Pancreas (tissue), 10 donors: Measurements from ENCODE around the gene RAB5IF. TPM values are rescaled to one million over a fixed set of nuclear protein-coding genes. Genes with fewer than 3 reads are reported as not detected.

Experiments
- ATAC-seq, 4 donors: fragments of 200-7000 bp; cut with Tn5 transposase; one replicate each; pipeline versions ENCODE4 v1.8.0 to v1.9.1; 2020; ENCODE audit warnings: mild to moderate bottlenecking in 4 of 4, moderate library complexity in 4 of 4
- DNase-seq, 6 donors: peaks; one replicate each; pipeline ENCODE4 v3.0.0-alpha.2; 2020
- FAIRE-seq: peaks from 2 replicates; lab custom pipeline; 2012; peaks lifted over from hg19 to GRCh38; lab: Jason Lieb, UNC
- H3K27ac ChIP-seq, 4 donors: fragments of 200-600 bp; sonication (generic); 1 replicate in 3 of 4; 2 replicates in 1 of 4; pipeline versions ENCODE4 v1.5.0 to v1.8.0; 2020
- H3K27me3 ChIP-seq, 4 donors: fragments of 200-600 bp; one replicate each; pipeline ENCODE4 v1.8.0; 2021
- H3K36me3 ChIP-seq, 3 donors: fragments of 200-600 bp; sonication (generic) in 1 of 3; one replicate each; pipeline versions ENCODE4 v1.5.0 to v1.8.0; 2020 to 2021
- H3K4me1 ChIP-seq, 3 donors: fragments of 200-600 bp; one replicate each; pipeline ENCODE4 v1.8.0; 2021
- H3K4me3 ChIP-seq, 4 donors: fragments of 200-600 bp; sonication (generic) in 2 of 4; one replicate each; pipeline versions ENCODE4 v1.5.0 to v1.8.0; 2020 to 2021
- H3K9me3 ChIP-seq, 4 donors: fragments of 200-600 bp; one replicate each; pipeline ENCODE4 v1.8.0; 2021
- WGBS, 2 donors: extraction: QIAGEN DNeasy Blood & Tissue Kit; methylation state at CpG; one replicate each; pipeline ENCODE4 v1.1.7; 2013; 5-methylcytosine and 5-hydroxymethylcytosine counted together
- intact Hi-C, 3 donors: fragments of 100-400 bp; cut with DNase I; formaldehyde crosslinking; loops; one replicate each; pipeline versions ENCODE4 v1.11.1 to v1.14.2; 2022
- polyA plus RNA-seq, 2 donors: library from polyadenylated mRNA; stranded (reverse); fragments of 200-250 nt; gene quantifications; one replicate each; pipeline ENCODE4 v1.2.3, GENCODE V29; 2013
- total RNA-seq, 6 donors: library from RNA; stranded (reverse); fragmentation: NEBNext Ultra II Directional in 4 of 6; extraction: Animal tissue kit (Norgen Biotek cat#: 25700) in 4 of 6; gene quantifications; one replicate each; pipeline versions ENCODE4 v1.2.1 to v1.2.4, GENCODE V29; 2021 to 2023
- TF ChIP-seq, protein P1 (sequence below), 4 donors: fragments of 200-600 bp; sonication (generic) in 3 of 4; IDR thresholded peaks; one replicate each; pipeline versions ENCODE4 v1.5.0 to v1.8.0; 2021; ENCODE audit warnings: antibody characterized with exemption in 4 of 4
- donor health status: healthy with polysubstance abuse.
- donor health status: DM: no; HTN: no; CAD: no; lungs with moderate emphysema.
- donor health status: DM: no; HTN: no; CAD: no.
- donor health status: control.
- donor health status: control.
- donor health status: Bipolar disorder and iron deficiency.
- donor health status: DM: yes; HTN: yes; CAD: no.
- donor health status: DM: no; HTN: no; CAD: no.
- donor health status: DM: no; HTN: no; CAD: no.
- donor health status: DM: yes; HTN: yes; CAD: no.

RAB5IF gene
- total and polyA plus RNA-seq, 8 donors, result 22.2 to 45.1 (median 30.0) TPM

GRCh38 chr20:36624944-36625324 is 19.4 kb downstream of the RAB5IF start:
- H3K9me3 ChIP-seq, result no peaks in the 10 kb centered on the region
- WGBS, 2 donors, result 87 to 92% methylated on average over 2 of the region's 2 CpGs
- no peak overlapping the region for H3K27ac ChIP-seq
- TF ChIP-seq, protein P1, sequence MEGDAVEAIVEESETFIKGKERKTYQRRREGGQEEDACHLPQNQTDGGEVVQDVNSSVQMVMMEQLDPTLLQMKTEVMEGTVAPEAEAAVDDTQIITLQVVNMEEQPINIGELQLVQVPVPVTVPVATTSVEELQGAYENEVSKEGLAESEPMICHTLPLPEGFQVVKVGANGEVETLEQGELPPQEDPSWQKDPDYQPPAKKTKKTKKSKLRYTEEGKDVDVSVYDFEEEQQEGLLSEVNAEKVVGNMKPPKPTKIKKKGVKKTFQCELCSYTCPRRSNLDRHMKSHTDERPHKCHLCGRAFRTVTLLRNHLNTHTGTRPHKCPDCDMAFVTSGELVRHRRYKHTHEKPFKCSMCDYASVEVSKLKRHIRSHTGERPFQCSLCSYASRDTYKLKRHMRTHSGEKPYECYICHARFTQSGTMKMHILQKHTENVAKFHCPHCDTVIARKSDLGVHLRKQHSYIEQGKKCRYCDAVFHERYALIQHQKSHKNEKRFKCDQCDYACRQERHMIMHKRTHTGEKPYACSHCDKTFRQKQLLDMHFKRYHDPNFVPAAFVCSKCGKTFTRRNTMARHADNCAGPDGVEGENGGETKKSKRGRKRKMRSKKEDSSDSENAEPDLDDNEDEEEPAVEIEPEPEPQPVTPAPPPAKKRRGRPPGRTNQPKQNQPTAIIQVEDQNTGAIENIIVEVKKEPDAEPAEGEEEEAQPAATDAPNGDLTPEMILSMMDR (IDR thresholded peaks at IDR 0.05), result no peak
- no peaks in the 10 kb centered on the region for H3K27me3 ChIP-seq
- H3K36me3 ChIP-seq, result no peaks in the 10 kb centered on the region
- no peak for FAIRE-seq
- intact Hi-C loops, result no loop called here
- H3K4me3 ChIP-seq, result no peak overlapping the region
- H3K4me1 ChIP-seq, result no peaks in the 10 kb centered on the region
- ATAC-seq, result no peak
- no peak for DNase-seq

DNA sequence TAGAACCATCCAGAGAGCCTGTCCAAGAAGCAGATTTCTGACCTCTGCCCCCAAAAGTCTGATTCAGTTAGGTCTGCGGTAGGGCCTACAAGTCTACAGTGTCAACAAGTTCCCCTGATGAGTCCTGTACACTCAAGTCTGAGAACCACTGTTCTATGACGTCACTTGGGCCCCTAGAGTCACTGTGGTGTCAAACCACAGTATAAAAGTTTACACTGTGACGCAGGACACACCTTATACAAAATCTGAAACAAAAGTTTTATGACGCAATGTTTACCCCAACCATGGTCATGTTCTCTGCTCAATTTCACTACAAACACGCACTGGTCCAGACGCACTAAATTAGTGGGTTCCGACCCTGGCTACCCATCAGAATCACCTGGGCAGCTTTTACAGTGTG is 22.5 kb downstream of the RAB5IF start:
- Histone ChIP-seq H3K9me3 (no peaks in the 10 kb centered on the region), H3K36me3 (no peaks in the 10 kb centered on the region), H3K27me3 (no peaks in the 10 kb centered on the region), H3K4me3 (no peak overlapping the region), H3K4me1 (no peaks in the 10 kb centered on the region), H3K27ac (no peak overlapping the region)
- no peak for DNase-seq
- TF ChIP-seq, protein P1 (IDR thresholded peaks at IDR 0.05), result no peak
- FAIRE-seq, result no peak
- ATAC-seq, result no peak
- intact Hi-C loops, result no loop called here
- WGBS, 2 donors, result 88 to 93% methylated on average over 7 of the region's 7 CpGs

DNA sequence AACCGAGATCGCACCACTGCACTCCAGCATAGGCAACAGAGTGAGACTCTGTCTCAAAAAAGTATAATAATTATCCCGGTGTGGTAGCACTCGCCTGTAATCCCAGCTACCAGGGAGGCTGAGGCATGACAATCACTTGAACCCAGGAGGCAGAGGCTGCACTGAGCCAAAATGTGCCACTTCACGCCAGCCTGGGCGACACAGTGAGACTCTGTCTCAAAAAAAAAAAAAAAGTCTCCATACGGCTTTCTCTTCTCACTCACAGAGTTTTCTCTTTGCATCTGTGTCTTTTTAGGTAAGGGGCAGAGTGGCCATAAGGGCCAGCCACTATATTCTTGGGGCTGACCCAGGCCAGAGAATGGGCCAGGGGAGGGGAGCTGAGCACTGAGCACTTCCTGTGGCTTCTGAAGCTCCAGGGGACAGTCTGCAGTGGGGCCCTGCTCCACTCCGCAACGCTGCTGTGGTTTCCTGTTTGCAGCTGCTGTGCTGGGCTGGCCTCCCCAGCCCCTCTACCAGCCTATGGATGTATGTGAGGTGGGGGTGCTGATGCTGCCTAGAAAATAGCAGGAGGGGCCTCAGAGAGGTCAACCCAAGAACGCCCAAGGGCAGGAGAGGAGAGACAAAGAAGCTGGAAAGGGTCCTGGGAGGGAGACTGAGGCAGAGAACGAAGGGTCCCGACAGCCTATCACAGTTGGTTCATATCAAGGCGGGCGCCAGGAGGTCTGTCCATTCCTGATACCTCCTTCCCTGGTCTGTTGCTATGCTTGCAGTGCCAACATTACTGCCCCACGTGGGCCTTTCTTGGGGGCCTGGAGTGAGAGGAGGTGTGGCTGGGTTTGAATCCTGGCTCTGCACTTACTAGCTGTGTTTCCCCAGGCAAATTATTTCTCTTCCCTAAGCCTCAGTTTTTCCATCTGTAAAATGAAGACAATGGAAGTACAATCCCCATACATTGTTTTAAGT is 24.4 kb downstream of the RAB5IF start:
- intact Hi-C loops, result no loop called here
- TF ChIP-seq, protein P1 (IDR thresholded peaks at IDR 0.05), result no peak
- H3K9me3 ChIP-seq, result no peaks in the 10 kb centered on the region
- no peaks in the 10 kb centered on the region for H3K27me3 ChIP-seq
- DNase-seq (no peak), FAIRE-seq (no peak), ATAC-seq (no peak)
- WGBS, 2 donors, result 71 to 79% methylated on average over 15 of the region's 15 CpGs
- H3K4me1 ChIP-seq, result no peaks in the 10 kb centered on the region
- no peak overlapping the region for H3K27ac ChIP-seq
- H3K36me3 ChIP-seq, result no peaks in the 10 kb centered on the region
- no peak overlapping the region for H3K4me3 ChIP-seq

DNA sequence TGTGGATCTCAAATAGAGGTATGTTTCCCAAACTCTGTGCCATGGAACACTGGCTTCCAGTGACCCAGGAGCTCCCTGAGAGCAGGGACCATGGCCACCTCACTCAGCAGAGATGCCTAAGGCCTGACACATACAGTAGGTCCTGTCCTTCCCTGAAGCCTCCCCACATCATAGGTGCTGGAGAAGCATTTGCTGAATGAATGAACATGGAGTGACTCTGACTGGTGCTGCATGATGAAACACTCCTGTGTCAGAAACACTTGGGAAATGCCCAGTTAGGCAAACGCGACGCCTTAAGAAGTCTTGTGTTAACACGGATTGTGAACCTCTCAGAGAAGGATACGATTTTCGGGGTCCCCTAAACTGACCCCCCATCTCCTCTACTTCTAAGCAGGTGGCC is 26.1 kb downstream of the RAB5IF start:
- no peak for FAIRE-seq
- TF ChIP-seq, protein P1 (IDR thresholded peaks at IDR 0.05), result no peak
- whole genome bisulfite sequencing, 2 donors, result 78% methylated on average over 6 of the region's 6 CpGs

DNA sequence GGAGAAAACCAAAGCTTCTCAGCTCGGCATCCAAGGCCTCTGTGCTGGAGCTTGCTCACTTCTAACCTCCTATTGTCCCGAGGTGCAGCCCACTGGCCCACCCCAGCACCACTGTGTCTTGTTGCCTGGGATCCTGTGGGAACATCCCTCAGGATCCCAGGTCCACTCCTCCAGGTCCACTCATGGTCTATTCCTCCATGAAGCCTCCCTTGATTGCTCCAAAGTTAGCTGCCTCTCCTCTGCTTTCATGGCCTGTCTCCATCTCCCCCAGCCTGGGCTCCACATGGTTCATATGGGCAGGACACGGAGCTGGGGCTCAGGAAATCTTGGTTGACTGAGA is 26.5 kb downstream of the RAB5IF start:
- intact Hi-C loops, result no loop called here
- DNase-seq, result no peak
- ATAC-seq, result no peak
- Histone ChIP-seq H3K4me3 (no peak overlapping the region), H3K27me3 (no peaks in the 10 kb centered on the region), H3K9me3 (no peaks in the 10 kb centered on the region), H3K36me3 (no peaks in the 10 kb centered on the region), H3K4me1 (no peaks in the 10 kb centered on the region), H3K27ac (no peak overlapping the region)
- FAIRE-seq, result no peak
- 57 to 67% methylated on average over 3 of the region's 3 CpGs for WGBS, 2 donors
- TF ChIP-seq, protein P1 (IDR thresholded peaks at IDR 0.05), result no peak

More for the DNA sequence above, 26.1 kb downstream of the RAB5IF start:
- no peaks in the 10 kb centered on the region for H3K9me3 ChIP-seq
- intact Hi-C loops, result no loop called here
- no peaks in the 10 kb centered on the region for H3K36me3 ChIP-seq
- no peaks in the 10 kb centered on the region for H3K4me1 ChIP-seq
- no peak overlapping the region for H3K27ac ChIP-seq
- no peak for ATAC-seq
- no peak for DNase-seq
- no peaks in the 10 kb centered on the region for H3K27me3 ChIP-seq
- no peak overlapping the region for H3K4me3 ChIP-seq
